ENCODE measurements around the gene RASGRP2. TPM values are rescaled to one million over a fixed set of nuclear protein-coding genes. Genes with fewer than 3 reads are reported as not detected.

The RASGRP2 gene
- total RNA-seq: 126 TPM

DNA sequence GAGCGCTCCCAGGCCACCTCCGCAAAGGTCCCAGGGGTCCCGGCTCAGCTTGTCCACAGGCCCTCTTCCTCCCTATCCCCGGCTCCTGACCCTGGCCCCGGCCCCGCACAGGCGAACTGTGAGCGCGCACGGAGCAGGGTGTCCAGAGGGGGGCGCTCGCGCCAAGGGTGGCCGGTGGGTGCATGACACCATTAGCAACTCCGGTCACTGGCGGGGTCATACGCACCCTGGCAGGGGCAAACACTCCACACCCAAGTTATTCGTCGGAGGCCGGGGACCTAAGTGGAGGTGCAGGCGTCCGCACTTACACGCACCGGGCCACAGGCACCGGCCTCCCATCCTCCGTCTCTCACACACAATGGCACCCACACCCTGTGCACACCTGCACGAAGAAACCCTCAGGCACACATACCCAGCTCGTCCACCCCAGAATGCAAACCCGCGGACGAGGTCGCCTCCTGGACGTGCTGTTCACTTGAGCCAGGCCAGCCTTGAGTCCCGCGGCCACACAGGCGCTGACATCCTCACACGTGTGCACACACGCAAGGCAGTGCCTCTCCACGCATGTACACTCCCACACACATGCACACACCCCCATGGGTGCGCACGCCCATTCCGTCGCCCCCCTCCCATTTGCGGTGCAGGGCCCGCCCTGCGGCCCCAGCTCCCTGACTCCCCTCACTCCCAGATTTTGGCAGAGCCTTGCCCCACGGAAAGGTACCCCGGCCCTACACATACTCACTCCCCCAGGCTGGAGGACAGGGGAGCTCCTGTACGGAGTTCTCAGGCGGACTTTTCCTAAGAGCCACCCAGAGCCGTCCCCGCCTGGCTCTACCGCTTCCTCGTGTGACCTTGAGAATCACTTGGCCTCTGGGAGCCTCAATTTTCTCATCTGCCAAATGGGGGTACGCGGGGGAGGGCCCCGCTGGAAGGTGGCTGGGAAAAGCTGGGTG, at the start of gene RASGRP2:
Gene RASGRP2 (minus strand): TSS at position 552 of the 953 bp plus-strand sequence. CDS start 1,276 bp downstream, outside the sequence.
- Histone ChIP-seq H3K4me3 (ENCODE audit: low read length) (peak within 1 kb of the TSS; percentile 91), H3K4me1 (ENCODE audit: insufficient read depth, low read length) (peaks cover 40% of the 10 kb centered on the region), H3K9me3 (ENCODE audit: low read depth, low read length) (no peaks in the 10 kb centered on the region), H3K27me3 (ENCODE audit: insufficient read depth, low read length) (no peaks in the 10 kb centered on the region)

DNA sequence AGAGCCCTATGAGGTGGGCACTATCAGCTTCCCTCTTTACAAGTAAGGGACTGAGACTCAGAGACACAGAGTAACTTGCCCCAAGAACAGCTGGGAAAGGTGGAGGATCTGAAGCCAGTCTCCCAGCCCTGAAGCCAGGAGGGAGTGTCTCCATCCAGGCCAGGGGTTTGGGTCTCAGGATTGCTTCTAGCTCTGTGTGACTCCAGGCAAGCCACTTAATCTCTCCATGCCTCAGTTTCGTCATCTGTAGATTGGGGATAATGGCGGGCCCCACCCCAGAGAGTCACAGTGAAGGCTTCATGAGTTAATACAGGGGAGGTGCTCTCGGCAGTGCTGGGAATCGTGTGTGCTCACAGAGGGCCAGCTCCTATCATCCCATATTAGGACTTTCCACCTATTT, 48.5 kb upstream of the RASGRP2 start:
- Histone ChIP-seq H3K4me3 (ENCODE audit: low read length) (no peak overlapping the region), H3K9me3 (ENCODE audit: low read depth, low read length) (no peaks in the 10 kb centered on the region), H3K27me3 (ENCODE audit: insufficient read depth, low read length) (no peaks in the 10 kb centered on the region), H3K4me1 (ENCODE audit: insufficient read depth, low read length) (peaks cover 4% of the 10 kb centered on the region)

DNA sequence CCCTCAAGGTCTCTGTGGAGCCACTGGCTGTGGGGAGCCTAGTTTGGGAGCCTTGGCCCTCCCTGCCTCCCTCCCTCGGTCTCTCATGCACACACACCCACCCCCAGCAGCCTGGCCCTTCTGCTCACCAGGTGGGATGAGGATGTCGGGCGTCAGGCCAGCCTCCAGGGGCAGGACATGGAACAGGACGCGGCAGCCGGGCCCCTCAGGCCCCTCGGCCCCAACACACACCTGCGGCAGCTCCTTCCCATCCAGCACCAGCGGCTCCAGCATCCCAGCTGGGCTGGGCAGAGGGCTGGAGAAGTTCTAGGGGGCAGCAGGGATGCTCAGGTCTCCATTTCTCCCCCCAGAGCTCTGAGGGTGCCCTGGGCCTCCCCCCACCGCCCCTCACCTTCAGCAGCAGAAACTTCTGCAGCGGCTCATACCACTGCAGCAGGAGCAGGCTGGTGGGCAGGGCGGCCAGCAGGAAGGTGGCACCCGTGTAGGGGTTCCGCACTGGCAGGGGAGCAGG, 47.9 kb upstream of the RASGRP2 start:
- H3K9me3 ChIP-seq (ENCODE audit: low read depth, low read length): no peaks in the 10 kb centered on the region
- no peak overlapping the region for H3K4me3 ChIP-seq (ENCODE audit: low read length)
- H3K4me1 ChIP-seq (ENCODE audit: insufficient read depth, low read length): peaks cover 4% of the 10 kb centered on the region
- no peaks in the 10 kb centered on the region for H3K27me3 ChIP-seq (ENCODE audit: insufficient read depth, low read length)

DNA sequence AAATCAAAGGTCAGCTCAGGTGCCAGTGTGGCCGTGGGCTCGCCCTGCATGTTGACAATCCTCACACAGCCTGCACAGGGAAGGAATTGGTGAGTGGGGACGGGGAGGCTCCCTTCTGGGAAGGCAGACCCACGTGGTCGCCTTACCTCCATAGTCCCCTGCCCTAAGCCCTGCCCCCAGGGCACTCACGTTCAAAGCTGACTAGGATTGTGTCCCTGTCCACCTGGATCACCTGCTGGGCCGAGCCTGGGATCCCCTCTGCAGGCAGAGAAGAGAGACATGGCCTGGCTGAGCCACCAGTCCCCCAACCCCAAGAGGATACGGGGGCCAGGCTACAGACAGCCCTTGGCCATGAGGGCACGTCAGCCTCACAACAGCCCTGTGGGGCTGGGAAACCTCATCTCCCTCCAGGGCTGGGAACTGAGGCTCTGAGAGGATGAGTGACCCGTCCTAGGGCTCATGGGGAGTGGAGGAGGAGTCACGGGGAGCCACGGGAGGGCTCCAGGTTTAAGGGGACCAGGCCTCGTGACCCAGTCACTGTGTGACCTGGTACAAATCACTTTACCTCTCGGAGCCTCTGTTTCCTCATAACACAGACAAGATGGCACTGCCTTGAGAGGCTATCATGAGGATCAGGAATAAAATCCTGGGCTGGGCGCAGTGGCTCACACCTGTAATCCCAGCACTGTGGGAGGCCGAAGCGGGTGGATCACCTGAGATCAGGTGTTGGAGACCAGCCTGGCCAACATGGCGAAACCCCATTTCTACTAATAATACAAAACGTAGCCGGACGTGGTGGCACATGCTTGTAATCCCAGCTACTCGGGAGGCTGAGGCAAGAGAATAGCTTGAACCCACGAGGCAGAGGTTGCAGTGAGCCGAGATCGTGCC, 46.5 kb upstream of the RASGRP2 start:
- Histone ChIP-seq H3K4me1 (ENCODE audit: insufficient read depth, low read length) (peaks cover 4% of the 10 kb centered on the region), H3K27me3 (ENCODE audit: insufficient read depth, low read length) (no peaks in the 10 kb centered on the region), H3K4me3 (ENCODE audit: low read length) (no peak overlapping the region), H3K9me3 (ENCODE audit: low read depth, low read length) (no peaks in the 10 kb centered on the region)

DNA sequence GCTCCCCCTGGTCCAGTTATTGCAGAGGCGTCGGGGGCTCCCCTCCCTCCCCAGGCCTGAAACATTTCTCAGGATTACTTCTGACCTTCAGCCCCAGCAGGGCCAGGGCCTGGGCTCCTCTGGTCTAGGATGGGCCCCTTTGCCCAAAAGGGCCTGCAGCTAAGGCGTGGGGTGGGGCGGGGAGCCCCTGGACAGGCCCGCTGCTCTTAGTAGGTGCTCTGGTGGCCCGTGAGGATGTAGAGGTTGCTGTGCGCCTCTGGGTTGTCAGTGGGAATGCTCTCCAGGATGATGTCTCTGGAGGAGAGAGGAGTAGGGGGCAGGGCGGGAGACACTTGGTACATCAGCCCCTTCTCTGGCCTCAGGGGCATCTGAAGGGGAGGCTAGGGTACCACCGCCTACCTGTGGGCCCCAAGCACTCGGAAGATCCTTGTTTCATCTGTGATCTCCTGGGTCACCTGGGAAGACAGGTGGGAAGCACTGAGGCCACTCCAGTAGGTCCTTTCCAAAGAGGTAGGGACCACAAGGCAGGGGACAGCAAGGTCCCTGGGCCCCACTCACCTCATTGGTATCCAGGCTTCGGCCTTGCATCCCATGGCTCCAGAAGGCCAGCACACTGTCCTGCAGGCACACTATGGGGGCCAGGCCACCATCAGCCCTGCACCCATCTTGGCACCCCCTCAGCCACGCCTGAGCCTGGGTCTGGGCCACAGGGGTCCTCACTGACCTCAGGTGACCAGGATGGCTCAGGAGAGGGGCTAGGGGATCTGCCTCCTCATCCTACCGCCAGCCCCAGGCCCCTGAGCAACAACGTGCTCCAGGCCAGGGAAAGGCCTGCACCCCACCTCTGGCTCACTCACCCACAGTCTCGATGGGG, 45.6 kb upstream of the RASGRP2 start:
- no peaks in the 10 kb centered on the region for H3K27me3 ChIP-seq (ENCODE audit: insufficient read depth, low read length)
- H3K4me3 ChIP-seq (ENCODE audit: low read length): no peak overlapping the region
- H3K9me3 ChIP-seq (ENCODE audit: low read depth, low read length): no peaks in the 10 kb centered on the region
- H3K4me1 ChIP-seq (ENCODE audit: insufficient read depth, low read length): peaks cover 4% of the 10 kb centered on the region

DNA sequence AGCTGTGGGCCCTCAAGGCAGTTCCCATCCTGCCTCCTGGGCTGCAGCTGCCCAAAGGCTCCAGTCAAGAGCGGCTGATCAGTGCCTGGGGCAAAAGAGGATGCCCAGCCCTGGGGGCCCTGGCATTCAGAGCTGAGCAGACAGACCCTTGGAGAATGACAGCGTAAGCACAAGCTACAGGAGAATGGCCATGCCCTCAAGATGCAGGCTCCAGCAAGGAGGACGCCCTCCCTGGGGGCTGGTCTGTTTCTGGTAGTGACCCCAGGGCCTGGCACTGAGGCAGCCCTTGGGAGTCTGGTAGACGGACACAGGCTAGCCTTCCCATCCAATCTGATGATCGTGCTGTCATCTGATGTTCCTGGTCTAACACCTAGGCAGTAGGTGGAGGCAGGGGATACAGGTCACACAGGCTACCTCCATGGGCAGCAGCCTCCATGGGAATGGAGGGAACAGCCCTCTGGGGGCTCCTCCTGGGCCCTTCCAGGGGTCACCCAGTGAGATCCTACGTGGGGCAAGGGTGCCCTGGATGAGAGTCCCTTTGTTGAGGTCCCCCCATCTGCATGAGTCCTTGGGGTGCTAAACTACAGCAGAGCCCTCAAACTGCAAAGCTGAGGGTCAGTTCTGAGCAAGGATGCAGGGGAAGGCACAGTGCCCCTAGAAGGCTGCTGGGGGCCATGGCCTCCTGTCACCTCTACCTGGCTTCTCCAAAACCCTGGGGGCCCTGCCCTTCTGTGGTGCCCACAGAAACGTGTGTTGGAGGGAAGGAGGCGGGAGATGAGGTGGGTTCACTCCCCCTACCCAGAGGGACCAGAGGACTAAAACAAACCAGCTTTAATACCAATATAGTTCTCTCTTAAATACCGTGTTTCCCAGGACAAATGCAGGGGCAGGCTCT, 44.6 kb upstream of the RASGRP2 start:
- Histone ChIP-seq H3K4me1 (ENCODE audit: insufficient read depth, low read length) (peaks cover 4% of the 10 kb centered on the region), H3K9me3 (ENCODE audit: low read depth, low read length) (no peaks in the 10 kb centered on the region), H3K4me3 (ENCODE audit: low read length) (no peak overlapping the region), H3K27me3 (ENCODE audit: insufficient read depth, low read length) (no peaks in the 10 kb centered on the region)

DNA sequence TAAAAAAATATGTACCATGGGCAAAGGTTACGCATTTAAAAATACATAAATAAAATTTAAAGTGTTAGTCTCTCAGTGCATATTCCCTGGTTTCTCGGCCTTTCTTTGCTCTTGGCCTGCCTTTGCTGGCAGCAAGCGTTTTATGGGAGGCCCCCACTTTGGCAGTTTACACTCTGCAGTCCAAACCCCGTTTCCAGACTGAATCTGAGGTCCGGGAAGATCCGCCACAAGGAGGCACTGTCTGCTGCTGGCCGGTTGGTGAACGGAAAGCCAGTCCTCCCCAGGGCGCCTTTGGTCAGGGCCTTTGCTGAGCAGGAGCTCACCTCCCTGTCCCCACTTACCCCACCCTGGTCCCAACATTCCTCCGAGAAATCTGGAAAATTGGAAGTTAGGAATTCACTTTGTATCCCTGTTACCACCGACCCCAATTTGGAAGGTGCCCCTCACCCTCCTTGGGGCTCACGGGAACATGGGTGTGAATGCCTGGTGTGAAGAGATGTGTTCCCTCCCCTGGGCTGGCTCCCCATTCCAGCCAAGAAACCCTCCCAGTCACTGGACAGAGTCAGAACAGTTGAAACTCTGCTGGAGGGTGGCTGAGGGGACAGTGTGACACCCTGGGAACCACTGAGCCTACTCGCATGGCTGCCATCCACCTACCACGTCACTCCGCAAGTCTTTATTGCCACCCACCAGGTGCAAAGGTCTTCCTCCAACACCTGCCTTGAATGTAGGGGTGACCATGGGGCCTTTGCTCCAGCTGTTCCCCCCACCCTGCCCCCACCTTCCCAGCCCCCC, 43.8 kb upstream of the RASGRP2 start:
- H3K9me3 ChIP-seq (ENCODE audit: low read depth, low read length): no peaks in the 10 kb centered on the region
- no peaks in the 10 kb centered on the region for H3K27me3 ChIP-seq (ENCODE audit: insufficient read depth, low read length)
- peaks cover 4% of the 10 kb centered on the region for H3K4me1 ChIP-seq (ENCODE audit: insufficient read depth, low read length)
- no peak overlapping the region for H3K4me3 ChIP-seq (ENCODE audit: low read length)

DNA sequence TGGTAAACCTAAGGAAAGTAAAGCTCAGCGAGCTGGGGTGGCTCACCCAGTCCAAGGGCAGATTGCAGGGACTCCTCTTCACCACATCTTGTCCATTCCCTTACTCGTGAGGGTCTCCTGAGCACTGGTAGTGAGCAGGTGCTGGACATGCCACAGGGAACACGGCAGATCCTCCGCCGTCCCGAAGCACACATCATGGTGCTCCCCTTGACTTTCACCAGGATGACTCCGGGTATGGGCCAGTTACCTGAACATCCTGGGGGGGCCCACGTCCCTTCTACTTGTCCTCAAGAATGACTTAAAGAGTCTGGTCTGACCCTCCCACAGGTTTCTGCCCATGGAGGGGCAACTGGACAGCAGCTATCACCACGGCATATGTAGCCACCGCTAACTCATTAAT, 42.4 kb upstream of the RASGRP2 start:
- Histone ChIP-seq H3K27me3 (ENCODE audit: insufficient read depth, low read length) (no peaks in the 10 kb centered on the region), H3K9me3 (ENCODE audit: low read depth, low read length) (no peaks in the 10 kb centered on the region), H3K4me1 (ENCODE audit: insufficient read depth, low read length) (peaks cover 4% of the 10 kb centered on the region), H3K4me3 (ENCODE audit: low read length) (no peak overlapping the region)

DNA sequence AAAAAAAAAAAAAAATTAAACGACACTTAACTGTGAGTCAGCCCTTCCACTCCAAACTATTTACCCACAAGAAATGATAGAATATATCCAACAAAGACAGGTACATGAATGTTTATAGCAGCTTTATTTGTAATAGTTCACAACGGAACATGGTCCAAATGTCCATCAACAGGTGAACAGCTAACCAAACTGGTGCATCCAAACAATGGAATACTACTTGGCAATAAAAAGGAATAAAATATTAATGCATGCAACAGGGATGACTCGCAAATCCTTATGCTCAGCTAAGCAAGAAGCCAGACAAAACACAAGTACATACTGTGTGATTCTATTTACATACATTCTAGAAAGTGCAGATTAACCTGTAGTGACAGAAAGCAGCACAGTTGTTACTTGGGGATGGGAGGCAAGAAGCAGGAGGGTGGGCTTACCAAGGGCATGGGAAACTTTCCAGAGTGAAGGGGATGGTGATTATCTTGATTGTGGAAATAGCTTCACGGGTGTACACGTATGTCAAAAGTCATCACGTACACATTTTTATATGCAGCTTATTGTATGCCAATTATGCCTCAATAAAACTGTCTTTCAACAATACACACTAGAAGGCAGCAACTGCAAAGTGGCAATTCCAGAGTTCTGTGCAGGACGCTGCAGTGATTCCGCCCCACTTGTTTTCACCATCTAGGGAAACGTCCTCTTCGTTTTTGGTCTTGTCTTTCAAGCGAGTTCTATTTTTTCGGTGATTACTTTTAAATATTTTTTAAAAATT, 41.1 kb upstream of the RASGRP2 start:
- H3K4me3 ChIP-seq (ENCODE audit: low read length): no peak overlapping the region
- no peaks in the 10 kb centered on the region for H3K9me3 ChIP-seq (ENCODE audit: low read depth, low read length)

DNA sequence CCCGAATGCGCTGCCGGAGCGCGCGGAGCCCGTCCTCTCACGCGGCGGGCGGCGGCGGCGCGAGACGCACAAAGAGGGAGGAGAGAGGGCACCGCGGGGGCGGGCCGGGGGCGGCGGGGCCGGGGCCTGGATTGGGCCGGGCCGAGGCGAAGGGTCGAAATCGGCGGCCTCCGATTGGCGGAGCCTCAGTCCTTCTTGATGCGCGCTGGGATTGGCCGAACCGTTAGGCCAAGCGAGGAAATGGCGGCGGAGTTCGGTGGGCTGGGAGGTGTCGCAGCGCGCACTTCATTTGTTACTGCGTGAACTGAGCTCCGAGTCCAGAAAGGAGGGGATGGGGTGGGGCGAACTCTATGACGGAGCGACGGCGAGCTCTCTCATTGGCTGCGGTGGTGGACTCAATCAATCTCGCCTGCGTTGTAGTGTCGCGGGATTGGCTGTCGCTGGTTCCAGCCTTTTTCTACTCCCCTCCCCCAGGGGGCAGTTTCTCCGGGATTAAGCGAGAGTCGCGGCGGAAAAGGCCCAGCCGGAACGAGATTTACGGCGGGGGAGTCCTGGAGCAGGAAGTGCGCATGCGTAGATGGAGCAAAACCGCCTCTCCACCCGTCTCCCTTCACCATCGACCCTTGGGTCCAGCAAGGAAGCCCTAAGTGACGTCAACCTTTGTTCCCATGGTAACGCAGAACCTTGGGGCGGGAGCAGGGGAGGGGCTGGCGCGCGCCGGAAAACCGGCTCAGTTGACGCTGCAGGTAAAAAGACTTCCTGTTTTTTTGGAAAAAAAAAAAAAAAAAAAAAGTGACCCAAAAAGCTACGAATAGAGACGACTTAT, 34.7 kb upstream of the RASGRP2 start, which contains the start of gene SF1:
Gene SF1 (minus strand): TSS at position 70 of the 826 bp plus-strand sequence. CDS start 150 bp downstream, outside the sequence.
- Histone ChIP-seq H3K27me3 (ENCODE audit: insufficient read depth, low read length) (no peaks in the 10 kb centered on the region), H3K4me1 (ENCODE audit: insufficient read depth, low read length) (peaks cover 49% of the 10 kb centered on the region), H3K9me3 (ENCODE audit: low read depth, low read length) (no peaks in the 10 kb centered on the region), H3K4me3 (ENCODE audit: low read length) (peak within 1 kb of the TSS; percentile 91)

More for the DNA sequence above, 41.1 kb upstream of the RASGRP2 start:
- H3K4me1 ChIP-seq (ENCODE audit: insufficient read depth, low read length): peaks cover 13% of the 10 kb centered on the region
- no peaks in the 10 kb centered on the region for H3K27me3 ChIP-seq (ENCODE audit: insufficient read depth, low read length)

DNA sequence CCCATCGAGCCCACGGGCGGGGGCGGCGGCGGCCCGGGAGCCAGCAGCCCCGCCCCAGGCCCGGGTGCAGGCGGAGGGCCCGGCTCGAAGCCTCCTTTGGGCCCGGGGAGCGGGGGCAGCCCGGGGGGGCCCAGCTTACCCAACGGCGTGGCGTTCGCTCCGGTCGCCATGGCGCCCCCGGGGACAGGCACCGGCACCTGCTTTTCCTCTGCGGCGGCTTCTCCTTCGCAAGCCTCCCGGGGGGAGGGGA, 34.2 kb upstream of the RASGRP2 start:
- Histone ChIP-seq H3K4me1 (ENCODE audit: insufficient read depth, low read length) (peaks cover 55% of the 10 kb centered on the region), H3K9me3 (ENCODE audit: low read depth, low read length) (no peaks in the 10 kb centered on the region)

More for the DNA sequence above, 34.2 kb upstream of the RASGRP2 start:
- no peaks in the 10 kb centered on the region for H3K27me3 ChIP-seq (ENCODE audit: insufficient read depth, low read length)
- peak overlapping the region; percentile 83 for H3K4me3 ChIP-seq (ENCODE audit: low read length)

All from mononuclear cell (primary cell).